GM08714 (cell line): ENCODE data around the gene CCDC192.

Experiments used
- H3K4me3 ChIP-seq: fragments of 200-500 bp; sonication (Bioruptor generic); 2 replicates; pipeline ENCODE4 v1.5.1; 2014; ENCODE audit warnings: mild to moderate bottlenecking, low read length, inconsistent platforms
- ZNF274 ChIP-seq: IDR thresholded peaks from 2 replicates; pipeline ENCODE4 v1.6.1; 2012; ENCODE audit warnings: mild to moderate bottlenecking, low read depth, low read length

CCDC192 gene

GRCh38 chr5:127906562-127907204 is 203.5 kb downstream of the CCDC192 start:
- no peak for TF ChIP-seq ZNF274
- H3K4me3 ChIP-seq = no peak overlapping the region

- no peak overlapping the region for H3K4me3 ChIP-seq
- no peak for TF ChIP-seq ZNF274
Observed at GRCh38 chr5:127907907-127908306, 204.7 kb downstream of the CCDC192 start.

- H3K4me3 ChIP-seq = no peak overlapping the region
- TF ChIP-seq ZNF274 = no peak
Observed at GRCh38 chr5:127909066-127909465, 205.9 kb downstream of the CCDC192 start.

GRCh38 chr5:127909821-127910220 is 206.6 kb downstream of the CCDC192 start:
- no peak for TF ChIP-seq ZNF274

GRCh38 chr5:127910307-127910956 is 207.2 kb downstream of the CCDC192 start:
- H3K4me3 ChIP-seq = no peak overlapping the region
- no peak for TF ChIP-seq ZNF274

More at GRCh38 chr5:127909821-127910220, 206.6 kb downstream of the CCDC192 start:
- no peak overlapping the region for H3K4me3 ChIP-seq

- no peak overlapping the region for H3K4me3 ChIP-seq
- no peak for TF ChIP-seq ZNF274
Observed at GRCh38 chr5:127911619-127912018, 208.4 kb downstream of the CCDC192 start.

GRCh38 chr5:127912411-127912810 is 209.2 kb downstream of the CCDC192 start:
- TF ChIP-seq ZNF274 = no peak
- no peak overlapping the region for H3K4me3 ChIP-seq

- no peak for TF ChIP-seq ZNF274
- H3K4me3 ChIP-seq = no peak overlapping the region
Observed at GRCh38 chr5:127916885-127917573, 213.8 kb downstream of the CCDC192 start.

- TF ChIP-seq ZNF274 = no peak
- H3K4me3 ChIP-seq = no peak overlapping the region
Observed at GRCh38 chr5:127919006-127919796, 216.0 kb downstream of the CCDC192 start.

GRCh38 chr5:127919818-127920217 is 216.6 kb downstream of the CCDC192 start:
- no peak for TF ChIP-seq ZNF274
- no peak overlapping the region for H3K4me3 ChIP-seq

GRCh38 chr5:127920936-127921335 is 217.7 kb downstream of the CCDC192 start:
- no peak for TF ChIP-seq ZNF274
- H3K4me3 ChIP-seq = no peak overlapping the region

- no peak for TF ChIP-seq ZNF274
- no peak overlapping the region for H3K4me3 ChIP-seq
Observed at GRCh38 chr5:127922603-127923002, 219.4 kb downstream of the CCDC192 start.

- no peak overlapping the region for H3K4me3 ChIP-seq
- no peak for TF ChIP-seq ZNF274
Observed at GRCh38 chr5:127923804-127924570, 220.8 kb downstream of the CCDC192 start.
